ENCODE results near the gene LTF. TPM values are rescaled to one million over a fixed set of nuclear protein-coding genes. Genes with fewer than 3 reads are reported as not detected.

LTF gene
- total RNA-seq, 1 donor from 2014 or later = not detected

- Mint-ChIP-seq H3K36me3 (ENCODE audit: low read depth) (no peaks in the 10 kb centered on the region), H3K9me3 (ENCODE audit: low read depth) (no peaks in the 10 kb centered on the region), H3K27ac (ENCODE audit: unreplicated experiment) (no peak overlapping the region), H3K4me1 (ENCODE audit: low read depth) (no peaks in the 10 kb centered on the region), H3K4me3 (ENCODE audit: unreplicated experiment) (no peak overlapping the region), H3K27me3 (ENCODE audit: low read depth) (peaks cover 2% of the 10 kb centered on the region)
- no peak for DNase-seq (ENCODE audit: low spot score)
- TF ChIP-seq CTCF (IDR thresholded peaks at IDR 0.05) = no peak
Observed at GRCh38 chr3:46423588-46423987, 41.1 kb downstream of the LTF start.

DNA sequence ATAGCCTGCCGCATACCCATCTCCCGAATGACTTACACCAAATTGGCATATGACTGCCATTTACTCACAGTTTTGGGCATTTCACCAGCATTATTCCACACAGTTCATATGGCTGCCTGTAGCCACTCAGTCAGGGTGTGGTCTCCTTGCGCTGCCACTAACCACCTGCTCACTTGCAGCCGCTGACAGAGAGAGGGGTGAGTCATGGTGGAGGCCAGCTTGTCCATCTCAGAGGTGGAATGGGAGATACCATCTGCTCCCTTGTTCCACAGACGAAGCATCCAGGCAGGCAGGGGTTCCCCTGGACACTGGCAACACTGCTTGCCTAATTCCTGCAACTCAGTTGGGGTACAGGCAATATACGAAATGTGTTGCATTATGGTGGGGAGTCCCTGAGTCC lies 42.1 kb downstream of the LTF start:
- H3K27ac Mint-ChIP-seq (ENCODE audit: unreplicated experiment) = no peak overlapping the region
- no peak overlapping the region for H3K4me3 Mint-ChIP-seq (ENCODE audit: unreplicated experiment)
- no peaks in the 10 kb centered on the region for H3K9me3 Mint-ChIP-seq (ENCODE audit: low read depth)
- TF ChIP-seq CTCF (IDR thresholded peaks at IDR 0.05) = no peak
- DNase-seq (ENCODE audit: low spot score) = no peak
- H3K27me3 Mint-ChIP-seq (ENCODE audit: low read depth) = no peaks in the 10 kb centered on the region
- H3K4me1 Mint-ChIP-seq (ENCODE audit: low read depth) = no peaks in the 10 kb centered on the region
- H3K36me3 Mint-ChIP-seq (ENCODE audit: low read depth) = no peaks in the 10 kb centered on the region

GRCh38 chr3:46420931-46421330 lies 43.8 kb downstream of the LTF start:
- TF ChIP-seq CTCF (IDR thresholded peaks at IDR 0.05) = no peak
- no peak overlapping the region for H3K27ac Mint-ChIP-seq (ENCODE audit: unreplicated experiment)
- no peaks in the 10 kb centered on the region for H3K27me3 Mint-ChIP-seq (ENCODE audit: low read depth)
- H3K4me1 Mint-ChIP-seq (ENCODE audit: low read depth) = no peaks in the 10 kb centered on the region
- no peaks in the 10 kb centered on the region for H3K36me3 Mint-ChIP-seq (ENCODE audit: low read depth)
- H3K9me3 Mint-ChIP-seq (ENCODE audit: low read depth) = no peaks in the 10 kb centered on the region
- H3K4me3 Mint-ChIP-seq (ENCODE audit: unreplicated experiment) = no peak overlapping the region
- DNase-seq (ENCODE audit: low spot score) = no peak

DNA sequence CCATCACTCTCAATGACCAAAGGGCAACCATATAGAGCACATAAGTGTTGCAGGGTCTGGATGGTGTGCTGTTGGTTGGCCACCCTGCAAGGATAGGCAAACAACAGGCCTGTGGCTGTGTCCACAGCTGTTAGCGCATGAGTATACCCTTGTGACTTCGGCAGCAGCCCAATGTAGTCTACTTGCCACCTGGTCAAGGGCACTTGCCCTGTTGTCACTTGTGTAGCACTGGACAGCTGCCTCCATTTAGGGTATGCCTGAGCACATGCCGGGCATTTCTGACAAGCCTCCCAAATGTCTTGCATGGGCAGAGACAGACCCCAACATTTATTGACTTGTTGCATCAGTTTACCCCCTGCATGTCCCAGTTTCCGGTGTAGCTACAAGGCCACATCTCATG lies 44.9 kb downstream of the LTF start:
- TF ChIP-seq CTCF (IDR thresholded peaks at IDR 0.05) = no peak
- Mint-ChIP-seq H3K4me3 (ENCODE audit: unreplicated experiment) (no peak overlapping the region), H3K27me3 (ENCODE audit: low read depth) (no peaks in the 10 kb centered on the region), H3K36me3 (ENCODE audit: low read depth) (no peaks in the 10 kb centered on the region), H3K9me3 (ENCODE audit: low read depth) (no peaks in the 10 kb centered on the region), H3K27ac (ENCODE audit: unreplicated experiment) (no peak overlapping the region), H3K4me1 (ENCODE audit: low read depth) (no peaks in the 10 kb centered on the region)
- no peak for DNase-seq (ENCODE audit: low spot score)

- Mint-ChIP-seq H3K9me3 (ENCODE audit: low read depth) (no peaks in the 10 kb centered on the region), H3K4me3 (ENCODE audit: unreplicated experiment) (no peak overlapping the region), H3K27me3 (ENCODE audit: low read depth) (no peaks in the 10 kb centered on the region), H3K4me1 (ENCODE audit: low read depth) (peaks cover 2% of the 10 kb centered on the region), H3K27ac (ENCODE audit: unreplicated experiment) (no peak overlapping the region), H3K36me3 (ENCODE audit: low read depth) (no peaks in the 10 kb centered on the region)
- no peak for DNase-seq (ENCODE audit: low spot score)
- no peak for TF ChIP-seq CTCF (IDR thresholded peaks at IDR 0.05)
Observed at GRCh38 chr3:46417841-46418611, 46.7 kb downstream of the LTF start.
